ENCODE results near the gene PPP1R7.

PPP1R7 gene

DNA sequence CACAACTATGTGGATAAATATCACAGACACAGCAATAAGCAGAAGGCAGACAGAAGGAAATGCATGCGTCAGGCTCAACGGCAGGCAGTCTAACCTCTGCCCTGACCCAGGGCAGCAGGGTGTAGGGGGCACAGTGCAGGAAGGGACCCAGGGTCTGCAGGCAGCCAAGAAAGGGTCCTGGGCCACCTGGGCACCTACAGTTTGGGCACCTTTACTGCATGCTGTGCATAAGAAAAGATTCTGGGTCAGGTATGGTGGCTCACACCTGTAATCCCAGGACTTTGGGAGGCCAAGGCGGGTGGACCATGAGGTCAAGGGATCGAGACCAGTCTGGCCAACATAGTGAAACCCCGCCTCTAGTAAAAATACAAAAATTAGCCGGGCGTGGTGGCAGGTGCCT, 18.7 kb upstream of the PPP1R7 start:
- Mint-ChIP-seq H3K4me3 (no peak overlapping the region), H3K4me1 (no peaks in the 10 kb centered on the region), H3K27ac (no peak overlapping the region), H3K27me3 (ENCODE audit: low read depth) (peaks cover 10% of the 10 kb centered on the region), H3K36me3 (ENCODE audit: low read depth) (peaks cover 19% of the 10 kb centered on the region), H3K9me3 (no peaks in the 10 kb centered on the region)
- TF ChIP-seq, protein P1, sequence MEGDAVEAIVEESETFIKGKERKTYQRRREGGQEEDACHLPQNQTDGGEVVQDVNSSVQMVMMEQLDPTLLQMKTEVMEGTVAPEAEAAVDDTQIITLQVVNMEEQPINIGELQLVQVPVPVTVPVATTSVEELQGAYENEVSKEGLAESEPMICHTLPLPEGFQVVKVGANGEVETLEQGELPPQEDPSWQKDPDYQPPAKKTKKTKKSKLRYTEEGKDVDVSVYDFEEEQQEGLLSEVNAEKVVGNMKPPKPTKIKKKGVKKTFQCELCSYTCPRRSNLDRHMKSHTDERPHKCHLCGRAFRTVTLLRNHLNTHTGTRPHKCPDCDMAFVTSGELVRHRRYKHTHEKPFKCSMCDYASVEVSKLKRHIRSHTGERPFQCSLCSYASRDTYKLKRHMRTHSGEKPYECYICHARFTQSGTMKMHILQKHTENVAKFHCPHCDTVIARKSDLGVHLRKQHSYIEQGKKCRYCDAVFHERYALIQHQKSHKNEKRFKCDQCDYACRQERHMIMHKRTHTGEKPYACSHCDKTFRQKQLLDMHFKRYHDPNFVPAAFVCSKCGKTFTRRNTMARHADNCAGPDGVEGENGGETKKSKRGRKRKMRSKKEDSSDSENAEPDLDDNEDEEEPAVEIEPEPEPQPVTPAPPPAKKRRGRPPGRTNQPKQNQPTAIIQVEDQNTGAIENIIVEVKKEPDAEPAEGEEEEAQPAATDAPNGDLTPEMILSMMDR (IDR thresholded peaks at IDR 0.05; ENCODE audit: unreplicated experiment in 3 of 3): no peak

DNA sequence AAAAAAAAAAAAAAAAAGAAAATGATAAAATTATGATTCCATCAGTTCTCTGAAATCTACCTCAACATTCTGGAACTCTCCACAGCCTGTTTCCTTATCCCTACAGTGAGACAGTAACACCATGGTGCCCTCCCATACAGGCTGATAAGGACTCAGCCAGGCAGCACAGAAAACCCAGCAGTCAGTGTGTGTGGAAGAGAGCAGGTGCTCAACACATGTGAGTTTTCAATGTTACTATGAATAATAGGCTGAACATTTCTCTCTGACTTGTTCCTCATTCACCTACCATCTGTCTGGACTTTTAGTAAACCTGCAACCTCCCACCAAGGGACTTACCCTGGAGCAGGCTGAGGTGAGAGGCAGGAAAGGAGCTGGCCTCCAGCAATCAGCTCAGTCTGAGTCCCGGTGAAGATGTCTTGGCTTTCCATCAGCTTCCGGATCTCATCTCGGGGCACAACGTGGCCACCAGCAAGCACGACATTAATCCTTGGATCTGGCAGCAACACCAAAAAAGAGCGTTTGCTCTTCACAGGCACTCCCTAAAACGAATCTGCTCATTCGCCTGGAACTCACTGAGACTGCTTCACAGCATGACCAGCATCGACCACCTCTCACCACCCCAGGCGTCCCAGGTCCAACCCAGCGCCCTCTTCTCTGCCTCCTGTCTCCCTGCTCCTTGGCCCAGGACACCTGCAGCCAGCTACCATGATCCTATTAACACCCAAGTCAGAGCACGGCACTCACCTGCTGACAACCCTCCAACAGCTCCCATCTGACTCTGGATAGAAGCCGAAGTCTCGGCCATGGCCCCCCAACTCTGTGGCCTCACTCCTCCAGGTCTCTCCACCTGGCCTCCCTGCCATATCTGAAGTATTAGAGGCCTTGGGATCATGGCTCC, 17.5 kb upstream of the PPP1R7 start:
- Mint-ChIP-seq H3K4me3 (no peak overlapping the region), H3K9me3 (no peaks in the 10 kb centered on the region), H3K27me3 (ENCODE audit: low read depth) (peaks cover 10% of the 10 kb centered on the region), H3K4me1 (no peaks in the 10 kb centered on the region), H3K36me3 (ENCODE audit: low read depth) (peaks cover 20% of the 10 kb centered on the region), H3K27ac (no peak overlapping the region)
- TF ChIP-seq, protein P1 (IDR thresholded peaks at IDR 0.05; ENCODE audit: unreplicated experiment in 3 of 3): no peak

DNA sequence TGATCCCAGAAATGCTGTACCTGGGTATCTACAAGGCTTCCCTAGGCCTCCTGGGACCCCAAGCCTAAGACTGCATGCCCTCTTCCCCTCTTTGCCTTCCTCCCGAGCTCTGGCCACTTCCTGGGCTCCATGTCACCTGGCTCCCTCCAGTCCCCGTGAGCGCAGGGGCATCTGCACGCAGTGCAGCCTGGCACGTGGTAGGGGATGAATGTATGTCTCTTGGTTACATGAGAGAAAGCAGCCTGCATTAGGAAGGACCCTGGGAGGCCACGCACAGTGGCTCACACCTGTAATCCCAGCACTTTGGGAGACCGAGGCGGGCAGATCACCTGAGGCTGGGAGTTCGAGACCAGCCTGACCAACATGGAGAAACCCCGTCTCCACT, 16.8 kb upstream of the PPP1R7 start:
- H3K4me3 Mint-ChIP-seq: no peak overlapping the region
- H3K27ac Mint-ChIP-seq: no peak overlapping the region
- no peaks in the 10 kb centered on the region for H3K9me3 Mint-ChIP-seq
- peaks cover 23% of the 10 kb centered on the region for H3K36me3 Mint-ChIP-seq (ENCODE audit: low read depth)
- TF ChIP-seq, protein P1 (IDR thresholded peaks at IDR 0.05; ENCODE audit: unreplicated experiment in 3 of 3): no peak
- peaks cover 10% of the 10 kb centered on the region for H3K27me3 Mint-ChIP-seq (ENCODE audit: low read depth)
- no peaks in the 10 kb centered on the region for H3K4me1 Mint-ChIP-seq

DNA sequence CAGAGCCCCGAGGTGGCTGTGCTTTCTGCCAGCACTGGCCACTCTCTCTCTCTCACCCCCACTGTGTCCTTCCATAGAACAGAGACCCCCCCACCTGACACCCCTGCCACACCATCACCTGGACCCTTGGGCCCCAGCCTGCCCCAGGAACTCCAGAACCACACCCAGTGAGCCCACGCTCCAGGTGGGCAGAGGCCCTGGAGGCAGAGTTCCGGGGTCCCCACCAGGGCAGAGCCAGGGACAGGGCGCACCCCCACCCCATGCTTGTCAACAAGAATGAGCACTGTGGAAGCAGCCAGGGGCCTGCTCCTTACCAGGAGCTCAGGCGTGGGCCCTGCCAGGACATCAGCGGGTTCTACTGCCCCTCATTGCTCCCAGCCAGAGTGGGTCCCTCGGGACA, 15.6 kb upstream of the PPP1R7 start:
- H3K27ac Mint-ChIP-seq: peak overlapping the region in 2 of 3 experiments; percentile 34 to 47
- TF ChIP-seq, protein P1 (IDR thresholded peaks at IDR 0.05; ENCODE audit: unreplicated experiment in 3 of 3): no peak
- H3K4me3 Mint-ChIP-seq: no peak overlapping the region
- H3K27me3 Mint-ChIP-seq (ENCODE audit: low read depth): peaks cover 10% of the 10 kb centered on the region
- no peaks in the 10 kb centered on the region for H3K4me1 Mint-ChIP-seq
- peaks cover 27% of the 10 kb centered on the region for H3K36me3 Mint-ChIP-seq (ENCODE audit: low read depth)
- no peaks in the 10 kb centered on the region for H3K9me3 Mint-ChIP-seq

DNA sequence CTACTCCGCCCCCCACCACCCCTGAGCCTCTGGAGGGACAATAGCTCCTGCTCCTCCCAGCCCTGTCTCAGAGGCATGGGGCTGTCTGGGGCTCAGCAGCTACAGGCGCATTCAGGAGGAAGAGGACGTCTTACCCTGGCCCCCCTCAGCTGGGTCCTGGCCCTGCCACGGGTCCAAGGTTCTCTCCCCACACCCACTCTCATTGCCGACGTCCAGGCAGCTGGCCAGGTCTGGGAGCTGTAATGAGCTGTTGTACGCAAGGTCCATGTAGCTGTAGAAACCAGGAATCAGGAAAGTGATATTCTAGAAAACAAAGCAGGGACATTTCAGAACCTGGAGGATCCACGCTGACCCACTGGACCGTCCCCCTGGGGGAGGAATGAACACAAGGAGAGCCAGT, 14.5 kb upstream of the PPP1R7 start:
- Mint-ChIP-seq H3K4me1 (no peaks in the 10 kb centered on the region), H3K27ac (peak overlapping the region; percentile 87 to 92 (median 90)), H3K27me3 (ENCODE audit: low read depth) (peaks cover 10% of the 10 kb centered on the region), H3K9me3 (no peaks in the 10 kb centered on the region), H3K36me3 (ENCODE audit: low read depth) (peaks cover 25% of the 10 kb centered on the region), H3K4me3 (no peak overlapping the region)
- TF ChIP-seq, protein P1 (IDR thresholded peaks at IDR 0.05; ENCODE audit: unreplicated experiment in 3 of 3): no peak

DNA sequence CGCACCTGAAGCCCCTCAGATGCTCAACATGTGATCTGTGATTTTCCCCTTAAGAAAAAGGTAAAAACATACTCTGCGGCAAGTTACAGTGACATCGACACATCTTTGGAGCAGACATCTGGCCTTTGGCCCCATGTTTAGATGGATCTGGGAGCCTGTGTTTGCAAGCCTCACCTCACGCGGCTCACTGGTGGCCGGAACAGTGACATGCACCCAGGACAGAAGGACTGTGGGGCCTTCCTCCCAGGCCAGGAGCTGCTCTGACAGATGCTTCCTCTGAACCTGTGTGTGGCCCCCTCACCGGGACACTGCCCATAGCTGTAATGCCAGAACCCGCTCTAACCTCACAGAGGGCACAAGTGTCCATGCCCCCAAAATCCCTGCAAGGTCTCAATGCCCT, 14.1 kb upstream of the PPP1R7 start:
- no peaks in the 10 kb centered on the region for H3K9me3 Mint-ChIP-seq
- no peak overlapping the region for H3K4me3 Mint-ChIP-seq
- peak overlapping the region; percentile 87 to 92 (median 90) for H3K27ac Mint-ChIP-seq
- H3K4me1 Mint-ChIP-seq: no peaks in the 10 kb centered on the region
- TF ChIP-seq, protein P1 (IDR thresholded peaks at IDR 0.05; ENCODE audit: unreplicated experiment in 3 of 3): no peak
- peaks cover 10% of the 10 kb centered on the region for H3K27me3 Mint-ChIP-seq (ENCODE audit: low read depth)
- peaks cover 25% of the 10 kb centered on the region for H3K36me3 Mint-ChIP-seq (ENCODE audit: low read depth)

Measured in nephron (organoid).